ENCODE measurements around the gene FAIM2.

DNA sequence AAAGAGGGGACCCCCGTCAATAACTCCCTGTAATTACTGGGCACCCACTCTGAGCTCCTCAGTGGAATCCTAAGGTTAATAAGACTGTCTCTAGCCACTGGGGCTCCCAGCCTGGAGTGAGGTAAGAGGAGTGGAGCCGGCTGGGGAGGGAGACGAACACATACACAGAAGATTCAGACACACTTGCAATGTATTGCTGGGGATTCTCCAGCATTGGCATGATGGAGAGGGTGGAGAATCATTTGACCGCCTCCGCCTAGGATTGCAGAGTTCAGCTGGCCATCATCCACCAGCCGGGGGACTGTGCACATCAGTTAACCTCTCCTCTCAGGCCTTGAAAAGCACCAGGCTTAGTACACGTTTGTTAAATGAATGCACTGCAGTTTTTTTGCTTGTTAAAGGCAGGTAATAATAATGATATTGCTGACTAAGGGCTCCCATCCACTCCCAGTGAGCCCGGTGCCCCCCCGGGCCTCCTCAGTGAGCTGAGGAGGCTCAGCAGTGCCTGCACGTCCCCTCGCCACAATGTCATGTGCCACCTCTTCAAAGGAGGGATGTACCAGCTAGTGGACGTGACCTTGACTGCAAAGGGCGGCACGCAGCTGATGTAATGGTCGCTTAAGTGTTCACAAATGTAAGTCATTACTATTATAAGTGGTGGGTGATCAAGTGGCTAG is 20.3 kb upstream of the FAIM2 start:
- TF ChIP-seq, protein P1, sequence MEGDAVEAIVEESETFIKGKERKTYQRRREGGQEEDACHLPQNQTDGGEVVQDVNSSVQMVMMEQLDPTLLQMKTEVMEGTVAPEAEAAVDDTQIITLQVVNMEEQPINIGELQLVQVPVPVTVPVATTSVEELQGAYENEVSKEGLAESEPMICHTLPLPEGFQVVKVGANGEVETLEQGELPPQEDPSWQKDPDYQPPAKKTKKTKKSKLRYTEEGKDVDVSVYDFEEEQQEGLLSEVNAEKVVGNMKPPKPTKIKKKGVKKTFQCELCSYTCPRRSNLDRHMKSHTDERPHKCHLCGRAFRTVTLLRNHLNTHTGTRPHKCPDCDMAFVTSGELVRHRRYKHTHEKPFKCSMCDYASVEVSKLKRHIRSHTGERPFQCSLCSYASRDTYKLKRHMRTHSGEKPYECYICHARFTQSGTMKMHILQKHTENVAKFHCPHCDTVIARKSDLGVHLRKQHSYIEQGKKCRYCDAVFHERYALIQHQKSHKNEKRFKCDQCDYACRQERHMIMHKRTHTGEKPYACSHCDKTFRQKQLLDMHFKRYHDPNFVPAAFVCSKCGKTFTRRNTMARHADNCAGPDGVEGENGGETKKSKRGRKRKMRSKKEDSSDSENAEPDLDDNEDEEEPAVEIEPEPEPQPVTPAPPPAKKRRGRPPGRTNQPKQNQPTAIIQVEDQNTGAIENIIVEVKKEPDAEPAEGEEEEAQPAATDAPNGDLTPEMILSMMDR (tag by site-specific recombination; IDR thresholded peaks at IDR 0.05): no peak
- TF ChIP-seq ZNF830 (tag by site-specific recombination; IDR thresholded peaks at IDR 0.05; ENCODE audit: low read depth): no peak
- no peak for TF ChIP-seq ZNF341 (tag by site-specific recombination; IDR thresholded peaks at IDR 0.05; ENCODE audit: low read depth)
- TF ChIP-seq ZNF837 (tag by site-specific recombination; IDR thresholded peaks at IDR 0.05): no peak
- TF ChIP-seq SP2 (tag by site-specific recombination; IDR thresholded peaks at IDR 0.05): no peak
- no peak for TF ChIP-seq ATF2 (tag by site-specific recombination; IDR thresholded peaks at IDR 0.05; ENCODE audit: low read depth)

Data from HEK293 (cell line).